K562 (cell line): Measurements from ENCODE around the gene SLC37A4. TPM values are rescaled to one million over a fixed set of nuclear protein-coding genes. Genes with fewer than 3 reads are reported as not detected.

Experiments
- ADNP ChIP-seq: fragments of 200-800 bp; sonication (Bioruptor generic); IDR thresholded peaks from 2 replicates; pipeline ENCODE4 v1.6.1; 2016; ENCODE audit warnings: missing genetic modification characterization, missing compliant biosample characterization
- BCL6 ChIP-seq: fragments of 250-450 bp; sonication (Bioruptor Pico); IDR thresholded peaks from 2 replicates; pipeline ENCODE4 v1.4.0; 2020
- CREB3 ChIP-seq: fragments of 450-650 bp; conservative IDR thresholded peaks from 2 replicates; pipeline ENCODE4 v1.6.1; 2016; ENCODE audit warnings: missing genetic modification characterization, low read depth, mild to moderate bottlenecking, missing compliant biosample characterization, moderate library complexity
- DMBX1 ChIP-seq: fragments of 250-450 bp; sonication (Bioruptor Pico); IDR thresholded peaks from 2 replicates; pipeline ENCODE4 v1.8.0; 2022; ENCODE audit warnings: inconsistent platforms, mild to moderate bottlenecking, moderate library complexity, borderline replicate concordance
- ELK3 ChIP-seq: fragments of 450-650 bp; formaldehyde crosslinking; IDR thresholded peaks from 2 replicates; pipeline ENCODE4 v1.4.0; 2020; ENCODE audit warnings: mild to moderate bottlenecking
- FOXA3 ChIP-seq, 2 experiments: fragments of 450-650 bp in 1 of 2; sonication (generic) in 1 of 2; formaldehyde crosslinking; IDR thresholded peaks in 1 of 2; conservative IDR thresholded peaks in 1 of 2; 2 replicates each; pipeline versions ENCODE4 v1.4.0 to v1.8.0; 2020 to 2022; ENCODE audit warnings: mild to moderate bottlenecking in 2 of 2, missing genetic modification reagents in 1 of 2
- HCFC1 ChIP-seq: IDR thresholded peaks from 2 replicates; pipeline ENCODE4 v1.6.1; 2012; ENCODE audit warnings: low read depth, low read length, improper control_type of control experiment
- HDAC3 ChIP-seq: fragments of 450-650 bp; IDR thresholded peaks from 2 replicates; pipeline ENCODE4 v1.6.1; 2018; ENCODE audit warnings: borderline replicate concordance, mild to moderate bottlenecking, moderate library complexity; ENCODE audit not compliant: partially characterized antibody
- MTA1 ChIP-seq: fragments of 450-650 bp; IDR thresholded peaks from 2 replicates; pipeline ENCODE4 v1.6.1; 2017; ENCODE audit warnings: borderline replicate concordance
- MTA2 ChIP-seq: fragments of 450-650 bp; IDR thresholded peaks from 2 replicates; pipeline ENCODE4 v1.6.1; 2016; ENCODE audit warnings: low read depth
- NEUROD1 ChIP-seq: fragments of 150-350 bp; IDR thresholded peaks from 2 replicates; pipeline ENCODE4 v1.6.1; 2014; ENCODE audit warnings: borderline replicate concordance, low read length, low read depth; ENCODE audit not compliant: partially characterized antibody
- NFRKB ChIP-seq: fragments of 450-650 bp; IDR thresholded peaks from 2 replicates; pipeline ENCODE4 v1.6.1; 2016; ENCODE audit warnings: low read depth
- NR2C2 ChIP-seq, 2 experiments: fragments of 200-800 bp in 1 of 2; sonication (Bioruptor generic) in 1 of 2; sonication (generic) in 1 of 2; formaldehyde crosslinking in 1 of 2; IDR thresholded peaks; 2 replicates each; pipeline versions ENCODE4 v1.6.1 to v1.8.0; 2016 to 2022; ENCODE audit warnings: mild to moderate bottlenecking in 1 of 2, missing compliant biosample characterization in 1 of 2, missing genetic modification characterization in 1 of 2, missing genetic modification reagents in 1 of 2
- SIX5 ChIP-seq, 2 experiments: IDR thresholded peaks; 2 replicates each; pipeline ENCODE4 v1.6.1; 2011; ENCODE audit warnings: low read length in 2 of 2, borderline replicate concordance in 1 of 2, low read depth in 1 of 2, mild to moderate bottlenecking in 1 of 2, moderate library complexity in 1 of 2; ENCODE audit not compliant: insufficient read depth in 1 of 2
- STAG1 ChIP-seq: sonication (generic); formaldehyde crosslinking; IDR thresholded peaks from 2 replicates; pipeline ENCODE4 v1.5.0; 2020; ENCODE audit warnings: missing genetic modification reagents, borderline replicate concordance
- ZNF146 ChIP-seq: IDR thresholded peaks from one replicate; pipeline ENCODE4 v1.6.1; 2018; ENCODE audit warnings: missing compliant biosample characterization; ENCODE audit not compliant: unreplicated experiment
- ZNF699 ChIP-seq: fragments of 250-450 bp; sonication (Bioruptor Pico); IDR thresholded peaks from 2 replicates; pipeline ENCODE4 v1.8.0; 2021; ENCODE audit warnings: mild to moderate bottlenecking, moderate library complexity; ENCODE audit not compliant: insufficient replicate concordance
- polyA plus RNA-seq, 8 experiments: library from polyadenylated mRNA; depleted of rRNA in 4 of 8; stranded (reverse) in 5 of 8; unstranded in 3 of 8; fragments of >200 nt; fragmentation: Nextera tagmentation in 2 of 8; fragmentation: Illumina TruSeq in 1 of 8; extraction: Ambion mirVana in 2 of 8; extraction: Trizol in 1 of 8; gene quantifications; 2 replicates each; pipeline versions ENCODE4 v1.2.1 to v1.2.3, GENCODE V29; 2011 to 2014; ENCODE audit warnings: inconsistent platforms in 1 of 8, missing spikeins in 1 of 8
- total RNA-seq, 7 experiments: library from RNA; depleted of rRNA in 6 of 7; stranded (reverse); fragments of >200 nt in 6 of 7; fragmentation: Illumina TruSeq in 2 of 7; extraction: Trizol in 2 of 7; gene quantifications; 2 replicates each; pipeline versions ENCODE4 v1.2.1 to v1.2.3, GENCODE V29; 2011 to 2021; ENCODE audit warnings: low replicate concordance in 1 of 7

The SLC37A4 gene
- total and polyA plus RNA-seq, 9 of the 15 experiments (the other 6 are each of a cell fraction or from before 2014, with no cell fraction given): 24.7 to 73.9 (median 40.7) TPM

- TF ChIP-seq ADNP (tag) (no peak), HDAC3 (no peak), MTA1 (no peak), CREB3 (tag) (no peak), NR2C2 (CRISPR knock-in tag; IDR thresholded peaks at IDR 0.05) (peak; percentile 98), NR2C2 (tag; IDR thresholded peaks at IDR 0.05) (peak; percentile 100), NEUROD1 (no peak), NFRKB (no peak), HCFC1 (peak; percentile 52), ZNF699 (CRISPR knock-in tag) (no peak), ELK3 (CRISPR knock-in tag) (no peak), DMBX1 (CRISPR knock-in tag) (no peak), FOXA3 (CRISPR knock-in tag; conservative IDR thresholded peaks at IDR 0.05 in 1 of 2, IDR thresholded peaks at IDR 0.05 in 1 of 2) (no peak), STAG1 (no peak), SIX5 (IDR thresholded peaks at IDR 0.05; ENCODE audit: borderline replicate concordance in 1 of 2, insufficient read depth in 1 of 2, low read depth in 1 of 2, low read length in 2 of 2) (no peak), MTA2 (peak; percentile 70), BCL6 (no peak), ZNF146 (CRISPR knock-in tag) (no peak)
These were observed 32.9 kb downstream of the SLC37A4 start, which contains the start of gene CENATAC (continued) for GRCh38 chr11:118997627-118998387.
